CD4-positive, alpha-beta T cell (primary cell): ENCODE measurements around the gene COQ2. TPM values are rescaled to one million over a fixed set of nuclear protein-coding genes. Genes with fewer than 3 reads are reported as not detected.
A peak's percentile ranks its signal among the peaks of the same experiment; 100 is the strongest.
"Not testable (repeated sequence)": the region's sequence is repeated elsewhere in the genome, so short reads cannot be mapped to it uniquely, and the experiment has no call there.

Source experiments
- ATAC-seq: fragments of 200-7000 bp; cut with Tn5 transposase; one replicate; pipeline ENCODE4 v1.10.0; 2022; ENCODE audit warnings: mild to moderate bottlenecking; ENCODE audit not compliant: poor library complexity
- CTCF ChIA-PET: fragments of 350-600 bp; sonication (Branson Sonifier 250); formaldehyde crosslinking; loops from one replicate; lab custom pipeline; 2021; ENCODE audit warnings: antibody characterized with exemption, inconsistent platforms; lab: Charles Lee
- POLR2A ChIA-PET: fragments of 350-600 bp; sonication (Branson Sonifier 250); formaldehyde crosslinking; loops from one replicate; lab custom pipeline; 2021; ENCODE audit warnings: antibody characterized with exemption, inconsistent platforms; lab: Charles Lee
- DNase-seq, 14 experiments: peaks; one replicate each; pipeline ENCODE4 v3.0.0-alpha.2; 2013 to 2020; ENCODE audit warnings: mixed read lengths in 2 of 14
- H3K27ac ChIP-seq, 2 donors: one replicate each; pipeline versions ENCODE4 v1.5.1 to v1.7.0; 2013; ENCODE audit warnings: low read length in 2 of 2, low read depth in 1 of 2, mild to moderate bottlenecking in 1 of 2
- H3K27me3 ChIP-seq, 2 experiments: 1 replicate in 1 of 2; 2 replicates in 1 of 2; pipeline versions ENCODE4 v1.6.1 to v1.7.0; 2013; ENCODE audit warnings: low read length in 2 of 2, control low read depth in 1 of 2, mild to moderate bottlenecking in 1 of 2, moderate library complexity in 1 of 2; ENCODE audit not compliant: insufficient read depth in 2 of 2, control insufficient read depth in 1 of 2
- H3K36me3 ChIP-seq: one replicate; pipeline ENCODE4 v1.6.1; 2013; ENCODE audit warnings: low read length, control low read depth; ENCODE audit not compliant: insufficient read depth
- H3K4me1 ChIP-seq: one replicate; pipeline ENCODE4 v1.6.1; 2013; ENCODE audit warnings: low read length, control low read depth; ENCODE audit not compliant: insufficient read depth
- H3K4me3 ChIP-seq: one replicate; pipeline ENCODE4 v1.5.1; 2013; ENCODE audit warnings: mild to moderate bottlenecking, low read length, moderate library complexity
- H3K9me3 ChIP-seq, 2 experiments: 1 replicate in 1 of 2; 2 replicates in 1 of 2; pipeline versions ENCODE4 v1.6.1 to v1.7.0; 2013; ENCODE audit warnings: low read length in 2 of 2, mild to moderate bottlenecking in 2 of 2, control low read depth in 1 of 2, moderate library complexity in 1 of 2; ENCODE audit not compliant: control insufficient read depth in 1 of 2, insufficient read depth in 1 of 2
- H3K27ac Mint-ChIP-seq: one replicate; pipeline ENCODE4 v1.8.0; 2020; ENCODE audit warnings: mixed read lengths
- H3K27me3 Mint-ChIP-seq: one replicate; pipeline ENCODE4 v1.8.0; 2021; ENCODE audit warnings: mixed read lengths
- H3K36me3 Mint-ChIP-seq: one replicate; pipeline ENCODE4 v1.8.0; 2021; ENCODE audit warnings: low read depth, mixed read lengths
- H3K4me1 Mint-ChIP-seq: one replicate; pipeline ENCODE4 v1.8.0; 2021; ENCODE audit warnings: low read depth, mixed read lengths
- H3K4me3 Mint-ChIP-seq: one replicate; pipeline ENCODE4 v1.8.0; 2020; ENCODE audit warnings: mild to moderate bottlenecking, mixed read lengths
- H3K9me3 Mint-ChIP-seq: one replicate; pipeline ENCODE4 v1.8.0; 2020; ENCODE audit warnings: mixed read lengths
- CTCF ChIP-seq: fragments of 200-600 bp; IDR thresholded peaks from one replicate; pipeline ENCODE4 v1.8.0; 2022; ENCODE audit warnings: antibody characterized with exemption, mild to moderate bottlenecking
- intact Hi-C, 2 experiments: fragments of 100-400 bp; cut with DNase I in 1 of 2; cut with micrococcal nuclease in 1 of 2; formaldehyde crosslinking; loops; one replicate each; pipeline versions ENCODE4 v1.15.1 to v1.9.0; 2023 to 2025; cut with DNase I, micrococcal nuclease
- total RNA-seq, 174 experiments: library from RNA in 2 of 174; stranded (reverse) in 2 of 174; gene quantifications; one replicate each; pipeline ENCODE4 v1.2.3 and lab custom pipeline; 2021 to 2026

Gene COQ2
- total RNA-seq, 2 experiments from 2014 or later: 9.2 to 10.1 TPM

DNA sequence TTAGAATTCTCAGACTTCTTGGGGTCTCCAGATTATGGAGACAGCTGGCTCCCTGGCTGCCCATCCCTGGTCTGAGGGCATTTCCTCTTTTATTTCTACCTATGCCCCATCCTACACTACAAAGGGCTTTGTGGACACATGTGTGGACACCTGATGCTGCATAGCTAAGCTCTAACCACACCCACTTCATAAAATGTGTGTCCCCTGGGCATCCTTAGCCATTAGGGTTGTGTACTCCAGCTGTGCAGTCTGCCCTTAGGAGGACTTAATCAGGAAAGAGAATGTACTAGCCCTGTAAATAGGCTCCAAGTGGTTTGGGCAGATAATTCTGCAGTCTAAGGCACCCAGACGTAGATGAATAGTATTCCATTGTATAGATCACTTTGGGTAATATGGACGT is 47.0 kb downstream of the COQ2 start:
- ATAC-seq: no peak
- intact Hi-C loops: no loop called here
- H3K27ac Mint-ChIP-seq: no peak overlapping the region

GRCh38 chr4:83235645-83236133 is 48.9 kb downstream of the COQ2 start:
- H3K9me3 ChIP-seq, H3K36me3 Mint-ChIP-seq, H3K9me3 Mint-ChIP-seq, H3K27me3 Mint-ChIP-seq, H3K4me3 ChIP-seq, H3K27ac ChIP-seq, H3K27me3 ChIP-seq, H3K36me3 ChIP-seq, CTCF ChIA-PET: not testable (repeated sequence)
- POLR2A ChIA-PET: interaction anchor here (0.6 to 3.4 kb wide), 6 partner anchors 11 to 122 kb away, joined by 3 to 17 read pairs (median 4); no protein-coding TSS in a partner anchor
- intact Hi-C loops: loop anchor here in 1 of 2 experiments (2.0 kb wide), 1 partner anchor 17 kb away; no protein-coding TSS in a partner anchor
- peaks cover 31% of the 10 kb centered on the region for H3K4me1 ChIP-seq
- ATAC-seq: peak; percentile 43
- peaks cover 60% of the 10 kb centered on the region for H3K4me1 Mint-ChIP-seq
- H3K4me3 Mint-ChIP-seq: peak overlapping the region; percentile 6
- DNase-seq: peak in 3 of 14 experiments; percentile 58 to 73 (median 59)
- H3K27ac Mint-ChIP-seq: peak overlapping the region; percentile 60

More for the DNA sequence above, 47.0 kb downstream of the COQ2 start:
- no peak for DNase-seq
- H3K36me3 Mint-ChIP-seq: no peaks in the 10 kb centered on the region
- H3K27ac ChIP-seq: no peak overlapping the region
- ChIA-PET POLR2A (interaction anchor here (1.3 to 1.6 kb wide), 2 partner anchors 18 to 20 kb away, joined by 4 to 10 read pairs; no protein-coding TSS in a partner anchor), CTCF (no interaction called here)
- H3K4me1 Mint-ChIP-seq: peaks cover 56% of the 10 kb centered on the region
- no peaks in the 10 kb centered on the region for H3K36me3 ChIP-seq
- H3K4me3 ChIP-seq: no peak overlapping the region
- H3K27me3 ChIP-seq: no peaks in the 10 kb centered on the region
- H3K27me3 Mint-ChIP-seq: no peaks in the 10 kb centered on the region
- no peak overlapping the region for H3K4me3 Mint-ChIP-seq
- no peaks in the 10 kb centered on the region for H3K9me3 Mint-ChIP-seq
- TF ChIP-seq CTCF: no peak
- peaks cover 28% of the 10 kb centered on the region for H3K4me1 ChIP-seq
- H3K9me3 ChIP-seq: no peaks in the 10 kb centered on the region

- Mint-ChIP-seq H3K9me3 (no peaks in the 10 kb centered on the region), H3K4me1 (peaks cover 57% of the 10 kb centered on the region), H3K36me3 (no peaks in the 10 kb centered on the region), H3K27me3 (no peaks in the 10 kb centered on the region), H3K4me3 (peak overlapping the region; percentile 6), H3K27ac (peak overlapping the region; percentile 60)
- ChIA-PET CTCF (no interaction called here), POLR2A (interaction anchor here (0.7 to 3.4 kb wide), 4 partner anchors 10 to 122 kb away, joined by 3 to 17 read pairs (median 4); no protein-coding TSS in a partner anchor)
- Histone ChIP-seq H3K4me1 (peaks cover 25% of the 10 kb centered on the region), H3K27ac (no peak overlapping the region), H3K27me3 (no peaks in the 10 kb centered on the region), H3K4me3 (no peak overlapping the region), H3K36me3 (no peaks in the 10 kb centered on the region), H3K9me3 (no peaks in the 10 kb centered on the region)
- DNase-seq (no peak), ATAC-seq (no peak)
- intact Hi-C loops: loop anchor here in 1 of 2 experiments (2.0 kb wide), 1 partner anchor 16 kb away; no protein-coding TSS in a partner anchor
- no peak for TF ChIP-seq CTCF
Measured at GRCh38 chr4:83234902-83235644, 49.5 kb downstream of the COQ2 start.

DNA sequence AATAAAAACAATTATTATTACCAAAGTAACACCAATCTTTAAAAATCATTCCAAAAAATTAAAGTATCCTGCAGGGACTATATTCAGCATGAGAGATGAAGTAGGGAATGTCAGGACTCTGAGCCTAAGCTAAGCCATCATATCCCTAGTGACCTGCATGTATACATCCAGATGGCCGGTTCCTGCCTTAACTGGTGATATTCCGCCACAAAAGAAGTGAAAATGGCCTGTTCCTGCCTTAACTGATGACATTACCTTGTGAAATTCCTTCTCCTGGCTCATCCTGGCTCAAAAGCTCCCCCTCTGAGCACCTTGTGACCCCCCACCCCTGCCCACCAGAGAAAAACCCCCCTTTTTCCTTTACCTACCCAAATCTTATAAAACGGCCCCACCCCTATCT is 50.2 kb downstream of the COQ2 start:
- ChIA-PET POLR2A (interaction anchor here (1.3 to 3.4 kb wide), 2 partner anchors 10 to 16 kb away, joined by 4 to 17 read pairs; no protein-coding TSS in a partner anchor), CTCF (interaction anchor here (1.5 kb wide), 1 partner anchor 19 kb away, joined by 3 read pairs; no protein-coding TSS in a partner anchor)
- ATAC-seq, DNase-seq, H3K27me3 Mint-ChIP-seq, H3K27ac ChIP-seq, H3K4me3 ChIP-seq, H3K4me3 Mint-ChIP-seq, H3K27me3 ChIP-seq, H3K36me3 Mint-ChIP-seq, H3K27ac Mint-ChIP-seq, H3K9me3 Mint-ChIP-seq, H3K9me3 ChIP-seq, H3K36me3 ChIP-seq: not testable (repeated sequence)
- peaks cover 54% of the 10 kb centered on the region for H3K4me1 Mint-ChIP-seq
- peaks cover 23% of the 10 kb centered on the region for H3K4me1 ChIP-seq
- intact Hi-C loops: loop anchor here in 1 of 2 experiments (2.0 kb wide), 1 partner anchor 16 kb away; no protein-coding TSS in a partner anchor
